ENCODE measurements around the gene FCER2. TPM values are rescaled to one million over a fixed set of nuclear protein-coding genes. Genes with fewer than 3 reads are reported as not detected.

The FCER2 gene
- total RNA-seq, 8 experiments from 2014 or later, result 0.11 to 0.59 (median 0.32) TPM; not detected in 1

DNA sequence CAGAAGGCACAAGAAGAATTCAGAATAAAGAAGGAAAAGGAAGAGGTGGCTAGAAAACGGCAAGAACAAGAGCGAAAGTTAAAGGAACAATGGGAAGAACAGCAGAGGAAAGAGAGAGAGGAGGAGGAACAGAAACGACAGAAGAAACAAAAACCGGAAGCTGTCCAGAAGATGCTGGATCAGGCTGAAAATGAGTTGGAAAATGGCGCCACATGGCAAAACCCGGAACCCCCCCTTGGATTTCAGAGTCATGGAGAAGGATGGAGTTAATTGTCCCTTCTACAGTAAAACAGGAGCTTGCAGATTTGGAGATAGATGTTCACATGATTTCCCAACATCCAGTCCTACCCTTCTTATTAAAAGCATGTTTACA, 38.7 kb upstream of the FCER2 start:
- in situ Hi-C loops (cut with MboI; ENCODE audit: low pct_unique_long_range_greater_than_20kb in 2 of 9, low sequenced_read_pairs in 9 of 9, unreplicated experiment in 9 of 9), result no loop called here
- Histone ChIP-seq H3K4me1 (replicated peaks in 1 of 2) (no peaks in the 10 kb centered on the region), H3K4me3 (no peak overlapping the region), H3K27ac (no peak overlapping the region)
- 32 to 93% (median 63%) methylated on average over 4 to 6 of the region's 6 CpGs for WGBS, 10 experiments
- ATAC-seq (replicated peaks in 6 of 8), result no peak

DNA sequence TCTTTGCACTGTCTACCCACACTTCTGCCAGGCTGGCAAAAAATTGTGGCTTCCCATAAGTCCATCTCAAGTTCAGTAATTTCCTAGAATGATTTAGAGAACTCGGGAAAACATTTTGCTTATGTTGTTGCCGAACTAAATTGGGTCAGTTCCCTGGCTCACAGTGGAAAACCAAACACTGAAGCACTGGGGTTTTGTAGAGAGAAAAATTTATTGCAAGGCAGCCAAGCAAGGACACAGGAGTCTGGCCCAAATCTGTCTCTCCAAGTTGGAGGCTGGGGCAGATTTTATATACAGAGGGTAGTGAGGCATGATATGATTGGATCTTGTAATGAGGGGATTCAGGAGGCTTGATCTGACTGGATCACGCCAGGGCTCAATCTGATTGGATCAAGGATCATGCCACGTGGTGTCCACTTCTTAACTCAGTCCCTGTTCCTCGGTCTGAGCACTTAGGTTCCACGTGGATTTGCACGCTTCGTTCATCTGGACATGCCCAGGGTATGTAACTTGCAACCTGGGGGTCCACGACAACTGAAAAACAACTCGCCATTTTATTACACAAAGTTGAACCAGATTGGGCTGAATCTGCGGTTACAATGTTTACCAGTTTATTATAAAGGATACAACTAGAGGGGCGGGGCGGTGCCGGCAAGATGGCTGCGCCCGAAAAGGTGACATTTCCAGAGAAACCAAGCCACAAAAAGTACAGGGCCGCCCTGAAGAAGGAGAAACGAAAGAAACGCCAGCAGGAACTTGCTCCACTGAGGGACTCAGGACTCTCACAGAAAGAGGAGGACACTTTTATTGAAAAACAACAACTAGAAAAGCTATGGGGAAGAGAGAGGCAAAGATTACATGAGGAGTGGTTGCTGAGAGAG, 38.1 kb upstream of the FCER2 start:
- in situ Hi-C loops (cut with MboI; ENCODE audit: low pct_unique_long_range_greater_than_20kb in 2 of 9, low sequenced_read_pairs in 9 of 9, unreplicated experiment in 9 of 9), result no loop called here
- no peak overlapping the region for H3K27ac ChIP-seq
- no peak for ATAC-seq (replicated peaks in 6 of 8)

DNA sequence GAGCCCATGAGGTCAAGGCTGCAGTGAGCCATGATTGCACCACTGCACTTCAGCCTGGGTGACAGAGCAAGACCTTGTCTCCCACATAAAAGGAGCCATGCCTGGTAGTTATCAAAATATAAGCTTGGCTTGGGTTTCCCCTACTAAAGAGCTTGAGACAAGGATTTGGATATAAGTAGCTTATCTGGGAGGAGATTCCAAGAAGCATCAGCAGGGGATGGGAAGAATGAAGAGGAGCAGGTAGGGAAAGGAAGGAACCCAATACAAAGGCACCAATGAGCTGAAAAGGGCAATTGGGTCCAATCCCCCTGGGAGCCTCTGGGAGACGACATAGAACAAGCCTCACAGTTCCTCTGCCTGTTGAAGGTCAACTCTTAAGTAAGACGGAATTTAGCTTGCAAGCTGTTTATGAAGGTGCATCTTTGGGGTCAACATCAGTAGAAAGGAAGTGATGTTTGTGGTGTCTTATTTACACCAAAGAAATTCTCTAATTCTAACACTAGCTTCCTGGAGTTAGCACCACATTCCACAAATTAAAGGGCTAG, 37.4 kb upstream of the FCER2 start:
- Histone ChIP-seq H3K4me1 (replicated peaks in 1 of 2) (no peaks in the 10 kb centered on the region), H3K4me3 (no peak overlapping the region), H3K27ac (no peak overlapping the region)
- no peak for ATAC-seq (replicated peaks in 6 of 8)
- in situ Hi-C loops (cut with MboI; ENCODE audit: low pct_unique_long_range_greater_than_20kb in 2 of 9, low sequenced_read_pairs in 9 of 9, unreplicated experiment in 9 of 9), result no loop called here
- 7 to 60% (median 40%) methylated on average over 1 to 2 of the region's 2 CpGs; no CpG with 5 or more reads in 6 of the 10 experiments for WGBS, 10 experiments

More for the DNA sequence above, 38.1 kb upstream of the FCER2 start:
- WGBS, 10 experiments, result 33 to 86% (median 47%) methylated on average over 4 to 19 of the region's 19 CpGs; no CpG with 5 or more reads in 1 of the 10 experiments
- H3K4me3 ChIP-seq, result no peak overlapping the region
- H3K4me1 ChIP-seq (replicated peaks in 1 of 2), result no peaks in the 10 kb centered on the region

DNA sequence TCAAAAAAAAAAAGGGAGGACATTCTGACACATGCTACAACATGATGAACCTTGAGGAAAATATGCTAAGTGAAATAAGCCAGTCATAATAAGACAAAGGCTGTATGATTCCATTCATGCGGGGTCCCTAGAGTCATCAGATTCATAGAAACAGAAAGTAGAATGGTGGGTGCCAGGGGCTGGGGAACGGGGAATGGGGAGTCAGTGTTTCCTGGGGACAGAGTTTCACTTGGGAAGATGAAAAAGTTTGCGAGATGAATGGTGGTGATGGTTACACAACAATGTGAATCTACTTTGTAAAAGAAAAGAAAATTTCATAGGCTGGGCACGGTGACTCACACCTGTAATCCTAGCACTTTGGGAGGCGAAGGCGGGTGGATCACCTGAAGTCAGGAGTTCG, 36.1 kb upstream of the FCER2 start:
- in situ Hi-C loops (cut with MboI; ENCODE audit: low pct_unique_long_range_greater_than_20kb in 2 of 9, low sequenced_read_pairs in 9 of 9, unreplicated experiment in 9 of 9), result no loop called here
- H3K4me3 ChIP-seq, result no peak overlapping the region
- no peak overlapping the region for H3K27ac ChIP-seq
- 53 to 87% (median 76%) methylated on average over 2 to 4 of the region's 7 CpGs; no CpG with 5 or more reads in 6 of the 10 experiments for WGBS, 10 experiments
- H3K4me1 ChIP-seq (replicated peaks in 1 of 2), result no peaks in the 10 kb centered on the region
- ATAC-seq (replicated peaks in 6 of 8), result no peak

DNA sequence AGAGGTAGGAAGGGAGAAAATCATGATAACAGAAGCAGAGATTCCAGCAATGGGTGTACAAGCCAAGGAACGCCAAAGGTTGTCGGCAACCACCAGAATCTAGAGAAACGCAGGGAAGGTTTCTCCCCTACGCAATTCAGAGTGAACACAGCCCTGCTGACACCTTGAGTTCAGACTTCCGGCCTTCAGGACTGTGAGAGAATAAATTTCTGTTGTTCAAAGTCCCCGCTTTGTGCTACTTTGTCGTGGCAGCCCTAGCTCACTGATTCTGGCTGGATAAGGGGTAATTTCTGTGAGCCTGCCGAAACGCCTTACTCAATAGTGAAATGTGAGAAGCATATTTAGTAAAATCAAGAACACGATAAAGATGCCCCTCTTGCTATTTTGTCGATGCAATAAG, 35.3 kb upstream of the FCER2 start:
- ATAC-seq (replicated peaks in 6 of 8), result no peak
- WGBS, 10 experiments, result 41 to 75% (median 58%) methylated on average over 4 to 8 of the region's 11 CpGs; no CpG with 5 or more reads in 4 of the 10 experiments
- H3K27ac ChIP-seq, result no peak overlapping the region
- H3K4me1 ChIP-seq (replicated peaks in 1 of 2), result no peaks in the 10 kb centered on the region
- H3K4me3 ChIP-seq, result no peak overlapping the region
- in situ Hi-C loops (cut with MboI; ENCODE audit: low pct_unique_long_range_greater_than_20kb in 2 of 9, low sequenced_read_pairs in 9 of 9, unreplicated experiment in 9 of 9), result no loop called here

DNA sequence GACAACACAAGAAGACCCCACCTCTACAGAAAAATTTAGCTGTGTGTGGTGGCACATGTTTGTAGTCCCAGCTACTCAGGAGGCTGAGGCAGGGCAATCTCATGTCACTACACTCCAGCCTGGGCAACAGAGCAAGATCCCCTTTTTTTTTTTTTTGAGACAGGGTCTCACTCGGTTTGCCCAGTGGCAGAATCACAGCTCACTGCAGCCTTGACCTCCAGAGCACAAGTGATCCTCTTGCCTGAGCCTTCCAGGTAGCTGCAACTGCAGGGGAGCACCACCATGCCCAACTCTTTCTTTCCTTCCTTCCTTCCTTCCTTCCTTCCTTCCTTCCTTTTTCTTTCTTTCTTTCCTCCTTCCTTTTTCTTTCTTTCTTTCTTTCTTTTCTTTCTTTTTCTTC, 34.2 kb upstream of the FCER2 start:
- no peak overlapping the region for H3K27ac ChIP-seq
- in situ Hi-C loops (cut with MboI; ENCODE audit: low pct_unique_long_range_greater_than_20kb in 2 of 9, low sequenced_read_pairs in 9 of 9, unreplicated experiment in 9 of 9), result no loop called here
- 0 to 75% (median 17%) methylated on average over 1 of the region's 1 CpG; no CpG with 5 or more reads in 6 of the 10 experiments for WGBS, 10 experiments
- ATAC-seq (replicated peaks in 6 of 8), result no peak
- H3K4me3 ChIP-seq, result no peak overlapping the region
- no peaks in the 10 kb centered on the region for H3K4me1 ChIP-seq (replicated peaks in 1 of 2)

DNA sequence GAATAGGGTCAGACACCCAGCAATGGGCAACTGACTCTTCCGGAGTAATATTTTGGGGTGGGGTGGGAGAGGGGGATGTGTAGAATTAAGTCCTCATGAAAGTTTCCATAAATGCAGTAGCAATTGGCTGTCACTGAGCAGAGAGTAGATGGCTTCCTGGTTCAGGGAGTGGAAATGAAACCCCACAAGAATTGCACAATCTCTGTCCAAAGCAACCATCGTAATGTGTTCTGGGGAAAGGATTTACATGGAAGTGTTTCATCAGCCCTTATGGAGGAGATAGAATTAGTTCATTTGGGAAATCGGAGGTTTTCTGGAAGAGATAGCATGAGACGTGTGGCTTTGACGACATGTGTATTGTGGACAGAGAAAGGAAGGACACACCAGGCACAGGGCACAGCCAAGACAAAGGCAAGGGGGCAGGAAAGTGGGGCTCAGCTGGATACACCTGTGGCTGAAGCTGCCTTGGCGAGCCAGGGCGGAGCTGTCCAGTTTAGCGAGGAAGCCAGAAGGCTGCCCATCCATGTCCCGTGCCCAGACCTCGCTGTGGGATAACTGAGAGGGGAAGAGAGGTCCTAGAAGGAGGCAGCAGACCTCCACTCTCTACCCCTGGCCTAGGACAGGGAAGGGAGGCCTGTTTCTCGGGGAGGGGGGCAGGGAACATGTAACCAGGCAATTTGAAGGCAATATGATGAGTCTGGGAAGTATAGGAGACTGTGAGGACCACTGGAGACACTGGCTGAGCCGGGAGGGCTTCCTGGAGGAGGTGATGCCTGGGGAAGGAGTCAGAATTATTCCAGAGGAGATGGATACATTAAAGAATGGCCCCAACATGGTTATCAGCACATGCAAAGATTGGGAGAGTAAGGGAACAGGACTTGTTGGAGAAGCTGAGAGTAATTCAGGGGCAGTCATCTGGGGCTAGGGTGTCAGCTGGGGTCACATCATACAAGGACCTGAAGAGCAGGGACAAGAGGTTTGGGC, 32.6 kb upstream of the FCER2 start:
- ATAC-seq (replicated peaks in 6 of 8), result peak in 2 of 8 experiments; percentile 45 to 58
- in situ Hi-C loops (cut with MboI; ENCODE audit: low pct_unique_long_range_greater_than_20kb in 2 of 9, low sequenced_read_pairs in 9 of 9, unreplicated experiment in 9 of 9), result no loop called here

DNA sequence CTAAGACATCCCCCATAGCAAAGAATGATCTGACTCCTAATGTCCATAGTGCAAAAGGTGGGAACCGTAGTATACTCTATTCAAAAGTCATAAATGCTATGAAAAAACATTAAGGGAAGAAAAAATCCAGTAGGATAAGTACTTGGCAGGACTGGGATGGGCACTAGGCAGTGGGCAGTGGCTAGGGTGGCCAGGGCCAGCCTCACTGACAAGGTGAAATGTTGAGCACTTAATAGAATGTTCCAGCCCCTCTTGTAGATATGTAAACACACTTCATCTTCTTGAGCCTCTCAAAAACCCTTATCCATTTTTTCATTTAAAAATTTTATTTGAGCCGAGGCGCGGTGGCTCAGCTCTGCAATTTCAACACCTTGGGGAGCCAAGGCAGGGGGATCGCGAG, 31.4 kb upstream of the FCER2 start:
- Histone ChIP-seq H3K27ac (no peak overlapping the region), H3K4me1 (replicated peaks in 1 of 2) (no peaks in the 10 kb centered on the region), H3K4me3 (no peak overlapping the region)
- ATAC-seq (replicated peaks in 6 of 8), result no peak
- 7 to 87% (median 66%) methylated on average over 1 to 6 of the region's 6 CpGs; no CpG with 5 or more reads in 2 of the 10 experiments for WGBS, 10 experiments
- in situ Hi-C loops (cut with MboI; ENCODE audit: low pct_unique_long_range_greater_than_20kb in 2 of 9, low sequenced_read_pairs in 9 of 9, unreplicated experiment in 9 of 9), result no loop called here

More for the DNA sequence above, 32.6 kb upstream of the FCER2 start:
- 0 to 55% (median 26%) methylated on average over 1 to 6 of the region's 12 CpGs; no CpG with 5 or more reads in 4 of the 10 experiments for WGBS, 10 experiments
- no peaks in the 10 kb centered on the region for H3K4me1 ChIP-seq (replicated peaks in 1 of 2)
- H3K27ac ChIP-seq, result no peak overlapping the region
- H3K4me3 ChIP-seq, result no peak overlapping the region

DNA sequence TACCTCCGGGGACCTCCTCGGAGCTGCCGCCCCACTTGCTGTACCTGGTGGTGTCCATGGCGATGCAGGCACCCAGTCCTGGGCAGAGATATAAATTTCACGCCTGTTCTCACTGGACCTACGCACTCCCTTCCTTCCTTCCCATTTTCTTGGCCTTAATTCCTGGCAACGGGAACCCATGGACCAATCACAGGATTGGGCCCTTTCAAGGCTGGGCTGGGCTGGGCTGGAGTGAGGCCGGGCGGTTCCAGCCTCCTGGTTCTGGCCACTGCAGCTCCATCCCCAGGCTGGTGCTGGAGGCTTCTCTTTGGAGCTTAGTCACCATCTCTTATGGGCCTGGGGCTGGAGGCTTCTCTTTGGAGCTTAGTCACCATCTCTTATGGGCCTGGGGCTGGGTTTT, 30.1 kb upstream of the FCER2 start, which contains the start of gene CLEC4G:
TSS of gene CLEC4G (minus strand) at position 66 of the 400 bp plus-strand sequence. CDS start at position 58, 8 bp downstream.
- no peaks in the 10 kb centered on the region for H3K4me1 ChIP-seq (replicated peaks in 1 of 2)
- ATAC-seq (replicated peaks in 6 of 8), result no peak
- in situ Hi-C loops (cut with MboI; ENCODE audit: low pct_unique_long_range_greater_than_20kb in 2 of 9, low sequenced_read_pairs in 9 of 9, unreplicated experiment in 9 of 9), result no loop called here
- 0 to 8% (median 0%) methylated on average over 1 to 3 of the region's 9 CpGs; no CpG with 5 or more reads in 7 of the 10 experiments for WGBS, 10 experiments
- no peak within 1 kb of the TSS for H3K27ac ChIP-seq
- H3K4me3 ChIP-seq, result no peak within 1 kb of the TSS

DNA sequence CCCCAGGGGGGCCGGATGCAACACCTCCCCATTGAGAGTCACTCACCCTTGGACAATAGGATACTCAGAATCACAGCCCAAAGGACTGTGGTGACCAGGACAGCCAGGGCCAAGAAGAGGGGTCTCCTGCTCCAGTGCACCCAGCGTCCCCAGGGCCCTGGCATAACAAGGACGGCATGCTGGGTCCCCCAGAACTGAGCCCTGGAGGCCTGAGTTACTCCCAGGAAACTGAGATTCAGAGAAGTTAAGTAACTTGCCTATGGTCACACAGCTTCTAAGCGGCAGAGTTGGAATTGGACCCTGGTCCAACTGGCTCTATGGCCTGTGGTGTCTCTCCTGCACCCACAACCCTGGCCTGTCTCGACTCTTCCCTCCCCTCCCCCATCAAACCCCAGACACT, 29.7 kb upstream of the FCER2 start:
- in situ Hi-C loops (cut with MboI; ENCODE audit: low pct_unique_long_range_greater_than_20kb in 2 of 9, low sequenced_read_pairs in 9 of 9, unreplicated experiment in 9 of 9), result no loop called here

DNA sequence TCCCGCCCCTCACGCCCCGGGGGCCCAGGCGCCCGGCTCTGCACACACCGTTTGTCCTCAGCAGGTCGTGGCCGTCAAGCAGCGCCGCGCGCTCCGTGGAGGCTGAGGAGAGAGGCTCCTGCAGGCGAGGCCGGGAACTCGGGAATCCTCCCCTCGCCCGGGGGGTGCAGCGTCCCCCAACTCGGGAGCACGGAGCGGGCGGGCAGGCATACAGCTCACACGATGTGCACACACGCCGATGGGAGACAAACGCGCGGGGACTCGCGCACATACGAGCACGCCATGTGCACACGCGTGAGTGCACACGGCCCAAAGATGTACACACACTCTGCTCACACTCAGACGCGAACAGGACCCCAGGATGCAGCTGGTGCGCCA, 29.3 kb upstream of the FCER2 start:
- ATAC-seq (replicated peaks in 6 of 8), result no peak
- Histone ChIP-seq H3K4me1 (replicated peaks in 1 of 2) (no peaks in the 10 kb centered on the region), H3K27ac (no peak overlapping the region), H3K4me3 (no peak overlapping the region)
- WGBS, 10 experiments, result 16 to 80% (median 58%) methylated on average over 1 to 16 of the region's 39 CpGs; no CpG with 5 or more reads in 6 of the 10 experiments
- in situ Hi-C loops (cut with MboI; ENCODE audit: low pct_unique_long_range_greater_than_20kb in 2 of 9, low sequenced_read_pairs in 9 of 9, unreplicated experiment in 9 of 9), result no loop called here

More for the DNA sequence above, 29.7 kb upstream of the FCER2 start:
- H3K4me1 ChIP-seq (replicated peaks in 1 of 2), result no peaks in the 10 kb centered on the region
- no peak overlapping the region for H3K4me3 ChIP-seq
- H3K27ac ChIP-seq, result no peak overlapping the region
- ATAC-seq (replicated peaks in 6 of 8), result no peak
- 20 to 100% (median 69%) methylated on average over 1 of the region's 5 CpGs; no CpG with 5 or more reads in 4 of the 10 experiments for WGBS, 10 experiments

DNA sequence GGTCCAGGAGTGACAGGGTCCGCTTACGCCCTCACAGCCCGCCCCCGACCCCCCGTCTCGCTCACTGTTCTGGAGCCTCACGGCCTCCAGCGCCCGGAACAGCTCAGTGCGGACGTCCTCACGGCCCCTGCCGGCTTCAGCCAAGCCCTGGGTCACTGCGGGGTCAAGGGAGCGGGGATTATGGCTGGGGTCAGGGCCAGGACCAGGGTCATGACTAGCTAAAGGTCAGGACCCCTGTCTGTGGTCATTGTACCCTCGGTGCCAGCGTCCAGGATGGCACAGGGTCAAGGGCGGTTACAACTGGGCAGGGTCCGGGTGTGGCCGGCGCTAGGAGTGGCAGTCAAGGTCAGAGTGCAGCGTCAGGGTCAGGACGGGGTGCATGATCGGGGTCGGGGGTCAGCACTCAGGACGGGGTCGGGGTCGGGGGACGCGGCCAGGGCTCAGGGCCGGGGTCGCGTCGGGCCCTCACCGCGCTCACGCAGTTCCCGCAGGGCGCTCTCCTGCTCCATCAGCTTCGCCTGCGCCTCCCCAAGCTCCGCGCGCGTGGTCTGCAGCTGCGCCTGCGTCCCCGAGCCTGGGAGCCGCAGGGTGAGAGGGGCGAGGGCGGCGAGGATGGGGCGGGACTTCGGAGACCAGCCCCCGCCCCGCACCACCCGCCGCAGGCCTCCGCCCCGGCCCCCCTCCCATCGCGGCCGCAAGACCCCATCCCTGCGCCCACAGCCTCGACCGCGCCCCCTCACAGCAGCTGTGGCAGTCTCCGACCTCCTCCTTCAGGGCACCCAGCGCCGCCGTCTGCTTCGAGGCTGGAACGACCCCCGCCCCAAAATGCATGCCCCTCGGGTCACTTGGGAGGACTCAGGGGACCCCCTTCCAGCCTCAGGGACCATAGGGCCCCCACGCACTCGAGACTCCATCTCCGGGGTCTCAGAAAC, 28.6 kb upstream of the FCER2 start:
- Histone ChIP-seq H3K27ac (no peak overlapping the region), H3K4me1 (replicated peaks in 1 of 2) (no peaks in the 10 kb centered on the region), H3K4me3 (no peak overlapping the region)
- in situ Hi-C loops (cut with MboI; ENCODE audit: low pct_unique_long_range_greater_than_20kb in 2 of 9, low sequenced_read_pairs in 9 of 9, unreplicated experiment in 9 of 9), result no loop called here
- ATAC-seq (replicated peaks in 6 of 8), result no peak
- 2% methylated on average over 12 of the region's 78 CpGs; no CpG with 5 or more reads in 9 of the 10 experiments for WGBS, 10 experiments
